K562 (cell line): ENCODE data around the gene WASL. TPM values are rescaled to one million over a fixed set of nuclear protein-coding genes. Genes with fewer than 3 reads are reported as not detected.

Experiments
- ADNP ChIP-seq: fragments of 200-800 bp; sonication (Bioruptor generic); IDR thresholded peaks from 2 replicates; pipeline ENCODE4 v1.6.1; 2016; ENCODE audit warnings: missing genetic modification characterization, missing compliant biosample characterization
- CEBPG ChIP-seq, 3 experiments: fragments of 200-800 bp in 1 of 3; sonication (Bioruptor generic) in 1 of 3; sonication (generic) in 1 of 3; formaldehyde crosslinking in 1 of 3; IDR thresholded peaks in 2 of 3; conservative IDR thresholded peaks in 1 of 3; 2 replicates each; pipeline versions ENCODE4 v1.6.1 to v1.8.0; 2016 to 2022; ENCODE audit warnings: missing compliant biosample characterization in 2 of 3, missing genetic modification characterization in 2 of 3, mild to moderate bottlenecking in 1 of 3, missing genetic modification reagents in 1 of 3
- ESRRA ChIP-seq: fragments of 450-650 bp; IDR thresholded peaks from 2 replicates; pipeline ENCODE4 v1.6.1; 2014; ENCODE audit warnings: low read depth, mild to moderate bottlenecking, moderate library complexity, borderline replicate concordance
- ETV1 ChIP-seq: fragments of 450-650 bp; conservative IDR thresholded peaks from 2 replicates; pipeline ENCODE4 v1.6.1; 2016; ENCODE audit warnings: missing genetic modification characterization, control low read depth, low read depth, missing compliant biosample characterization
- ILK ChIP-seq: fragments of 450-650 bp; IDR thresholded peaks from 2 replicates; pipeline ENCODE4 v1.6.1; 2016; ENCODE audit warnings: missing genetic modification characterization, low read depth, mild to moderate bottlenecking, missing compliant biosample characterization, moderate library complexity, borderline replicate concordance
- MED1 ChIP-seq: sonication (generic); formaldehyde crosslinking; IDR thresholded peaks from 2 replicates; pipeline ENCODE4 v1.8.1; 2023; ENCODE audit warnings: missing genetic modification reagents, borderline replicate concordance
- MTA2 ChIP-seq: fragments of 450-650 bp; IDR thresholded peaks from 2 replicates; pipeline ENCODE4 v1.6.1; 2016; ENCODE audit warnings: low read depth
- NCOA1 ChIP-seq: fragments of 450-650 bp; IDR thresholded peaks from 2 replicates; pipeline ENCODE4 v1.6.1; 2016; ENCODE audit warnings: low read depth
- NCOA2 ChIP-seq, 2 experiments: fragments of 450-650 bp; IDR thresholded peaks; 2 replicates each; pipeline ENCODE4 v1.6.1; 2018; ENCODE audit warnings: mild to moderate bottlenecking in 2 of 2, moderate library complexity in 1 of 2; ENCODE audit not compliant: partially characterized antibody in 2 of 2
- POLR3A ChIP-seq: IDR thresholded peaks from 2 replicates; pipeline ENCODE4 v1.6.1; 2011; ENCODE audit warnings: borderline replicate concordance, mild to moderate bottlenecking, moderate library complexity; ENCODE audit not compliant: insufficient read length, insufficient read depth; ENCODE audit errors: extremely low read depth
- RBFOX2 ChIP-seq: fragments of 200-400 bp; formaldehyde crosslinking; IDR thresholded peaks from 2 replicates; pipeline ENCODE4 v1.6.1; 2017; ENCODE audit warnings: low read depth, mild to moderate bottlenecking, low read length, moderate library complexity
- RHOXF2B ChIP-seq: fragments of 250-450 bp; sonication (Bioruptor Pico); conservative IDR thresholded peaks from 2 replicates; pipeline ENCODE4 v1.5.1; 2021
- TARDBP ChIP-seq: fragments of 450-650 bp; IDR thresholded peaks from 2 replicates; pipeline ENCODE4 v1.6.1; 2016
- TRIM24 ChIP-seq, 2 experiments: fragments of 450-650 bp; IDR thresholded peaks; 2 replicates each; pipeline ENCODE4 v1.6.1; 2016
- TRIM28 ChIP-seq: fragments of 450-650 bp; IDR thresholded peaks from 2 replicates; pipeline ENCODE4 v1.6.1; 2017
- XRCC3 ChIP-seq: fragments of 450-650 bp; IDR thresholded peaks from 2 replicates; pipeline ENCODE4 v1.6.1; 2017; ENCODE audit warnings: mild to moderate bottlenecking, moderate library complexity
- ZNF561 ChIP-seq: fragments of 450-650 bp; formaldehyde crosslinking; conservative IDR thresholded peaks from 2 replicates; pipeline ENCODE4 v1.4.0; 2020; ENCODE audit warnings: mild to moderate bottlenecking, moderate library complexity
- polyA plus RNA-seq, 8 experiments: library from polyadenylated mRNA; depleted of rRNA in 4 of 8; stranded (reverse) in 5 of 8; unstranded in 3 of 8; fragments of >200 nt; fragmentation: Nextera tagmentation in 2 of 8; fragmentation: Illumina TruSeq in 1 of 8; extraction: Ambion mirVana in 2 of 8; extraction: Trizol in 1 of 8; gene quantifications; 2 replicates each; pipeline versions ENCODE4 v1.2.1 to v1.2.3, GENCODE V29; 2011 to 2014; ENCODE audit warnings: inconsistent platforms in 1 of 8, missing spikeins in 1 of 8
- total RNA-seq, 7 experiments: library from RNA; depleted of rRNA in 6 of 7; stranded (reverse); fragments of >200 nt in 6 of 7; fragmentation: Illumina TruSeq in 2 of 7; extraction: Trizol in 2 of 7; gene quantifications; 2 replicates each; pipeline versions ENCODE4 v1.2.1 to v1.2.3, GENCODE V29; 2011 to 2021; ENCODE audit warnings: low replicate concordance in 1 of 7
- TF ChIP-seq, protein P1 (sequence below): sonication (generic); formaldehyde crosslinking; IDR thresholded peaks from 2 replicates; pipeline ENCODE4 v1.8.0; 2022; ENCODE audit warnings: mild to moderate bottlenecking, missing genetic modification reagents
- TF ChIP-seq, protein P2 (sequence below): sonication (generic); formaldehyde crosslinking; IDR thresholded peaks from 2 replicates; pipeline ENCODE4 v1.9.0; 2022; ENCODE audit warnings: mild to moderate bottlenecking, missing genetic modification reagents
- TF ChIP-seq, protein P3 (sequence below): IDR thresholded peaks from 2 replicates; pipeline ENCODE4 v1.6.1; 2012; ENCODE audit warnings: low read depth, low read length, improper control_type of control experiment, borderline replicate concordance
- TF ChIP-seq, protein P4 (sequence below), 2 experiments: fragments of 450-650 bp; IDR thresholded peaks; 2 replicates each; pipeline ENCODE4 v1.6.1; 2018; ENCODE audit warnings: mild to moderate bottlenecking in 2 of 2, low read depth in 1 of 2; ENCODE audit not compliant: partially characterized antibody in 2 of 2

Gene WASL
- total and polyA plus RNA-seq, 9 of the 15 experiments (the other 6 are each of a cell fraction or from before 2014, with no cell fraction given) = 3.2 to 13.9 (median 8.3) TPM

DNA sequence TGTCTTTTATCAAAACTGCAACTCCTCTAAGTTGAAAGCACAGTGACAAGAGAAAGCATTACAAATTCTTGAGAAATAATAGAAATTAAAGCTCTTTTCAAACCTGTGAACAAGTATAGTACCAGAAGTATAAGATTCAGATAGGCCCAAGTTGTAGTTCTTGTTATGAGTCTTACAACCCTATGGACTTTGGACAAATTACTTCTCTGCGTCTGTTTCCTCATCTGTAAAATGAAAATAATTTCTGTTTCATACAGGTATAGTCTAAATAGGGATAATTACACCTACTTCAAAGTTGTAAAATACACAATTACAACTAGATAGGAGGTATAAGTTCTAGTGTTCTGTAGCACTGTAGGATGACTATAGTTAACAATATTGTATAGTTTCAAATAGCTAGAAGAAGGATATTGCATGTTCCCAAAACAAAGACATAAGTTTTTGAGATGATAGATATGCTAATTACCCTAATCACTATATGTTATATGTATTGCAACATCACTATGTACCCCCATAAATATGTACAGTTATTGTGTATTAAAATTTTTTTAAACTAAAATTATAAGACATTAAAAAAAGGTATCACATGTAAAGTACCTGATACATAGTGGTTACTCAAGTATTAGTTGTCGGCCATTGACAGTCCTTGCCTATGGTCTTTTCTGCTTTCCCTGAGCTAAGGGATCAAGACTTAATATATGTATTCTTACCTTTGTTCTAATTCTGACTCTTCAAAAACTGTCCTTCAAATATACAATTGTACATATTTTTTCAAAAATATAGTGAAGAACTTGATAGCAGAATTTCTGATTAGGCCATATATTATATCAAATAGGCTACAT lies 1.8 kb upstream of the WASL start (continued):
- TF ChIP-seq CEBPG (CRISPR knock-in tag; IDR thresholded peaks at IDR 0.05) = no peak
- peak; percentile 91 to 94 for TF ChIP-seq CEBPG (tag; conservative IDR thresholded peaks at IDR 0.05 in 1 of 2, IDR thresholded peaks at IDR 0.05 in 1 of 2)
- TF ChIP-seq TRIM24 (IDR thresholded peaks at IDR 0.05) = no peak
- TF ChIP-seq, protein P1, sequence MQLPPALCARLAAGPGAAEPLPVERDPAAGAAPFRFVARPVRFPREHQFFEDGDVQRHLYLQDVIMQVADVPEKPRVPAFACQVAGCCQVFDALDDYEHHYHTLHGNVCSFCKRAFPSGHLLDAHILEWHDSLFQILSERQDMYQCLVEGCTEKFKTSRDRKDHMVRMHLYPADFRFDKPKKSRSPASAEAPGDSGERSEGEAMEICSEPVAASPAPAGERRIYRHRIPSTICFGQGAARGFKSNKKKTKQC (CRISPR knock-in tag) = no peak
- TF ChIP-seq XRCC3 = no peak
- peak in 1 of 2 experiments; percentile 54 for TF ChIP-seq NCOA2 (IDR thresholded peaks at IDR 0.05; ENCODE audit: partially characterized antibody in 2 of 2)
- no peak for TF ChIP-seq ESRRA
- no peak for TF ChIP-seq MED1
- no peak for TF ChIP-seq ETV1 (tag)
- TF ChIP-seq POLR3A = no peak
- TF ChIP-seq NCOA1 = no peak
- TF ChIP-seq, protein P2, sequence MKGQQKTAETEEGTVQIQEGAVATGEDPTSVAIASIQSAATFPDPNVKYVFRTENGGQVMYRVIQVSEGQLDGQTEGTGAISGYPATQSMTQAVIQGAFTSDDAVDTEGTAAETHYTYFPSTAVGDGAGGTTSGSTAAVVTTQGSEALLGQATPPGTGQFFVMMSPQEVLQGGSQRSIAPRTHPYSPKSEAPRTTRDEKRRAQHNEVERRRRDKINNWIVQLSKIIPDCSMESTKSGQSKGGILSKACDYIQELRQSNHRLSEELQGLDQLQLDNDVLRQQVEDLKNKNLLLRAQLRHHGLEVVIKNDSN (CRISPR knock-in tag) = no peak
- no peak for TF ChIP-seq RHOXF2B (CRISPR knock-in tag)
- no peak for TF ChIP-seq MTA2
- TF ChIP-seq TRIM28 = no peak
- peak; percentile 11; the same call in 1 of the 2 replicates for TF ChIP-seq ADNP (tag)
- TF ChIP-seq, protein P3, sequence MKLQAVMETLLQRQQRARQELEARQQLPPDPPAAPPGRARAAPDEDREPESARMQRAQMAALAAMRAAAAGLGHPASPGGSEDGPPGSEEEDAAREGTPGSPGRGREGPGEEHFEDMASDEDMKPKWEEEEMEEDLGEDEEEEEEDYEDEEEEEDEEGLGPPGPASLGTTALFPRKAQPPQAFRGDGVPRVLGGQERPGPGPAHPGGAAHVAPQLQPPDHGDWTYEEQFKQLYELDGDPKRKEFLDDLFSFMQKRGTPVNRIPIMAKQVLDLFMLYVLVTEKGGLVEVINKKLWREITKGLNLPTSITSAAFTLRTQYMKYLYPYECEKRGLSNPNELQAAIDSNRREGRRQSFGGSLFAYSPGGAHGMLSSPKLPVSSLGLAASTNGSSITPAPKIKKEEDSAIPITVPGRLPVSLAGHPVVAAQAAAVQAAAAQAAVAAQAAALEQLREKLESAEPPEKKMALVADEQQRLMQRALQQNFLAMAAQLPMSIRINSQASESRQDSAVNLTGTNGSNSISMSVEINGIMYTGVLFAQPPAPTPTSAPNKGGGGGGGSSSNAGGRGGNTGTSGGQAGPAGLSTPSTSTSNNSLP = peak; percentile 73; the same call in 1 of the 2 replicates
- TF ChIP-seq TARDBP = no peak
- no peak for TF ChIP-seq ZNF561 (CRISPR knock-in tag)
- no peak for TF ChIP-seq ILK (tag)
- TF ChIP-seq, protein P4, sequence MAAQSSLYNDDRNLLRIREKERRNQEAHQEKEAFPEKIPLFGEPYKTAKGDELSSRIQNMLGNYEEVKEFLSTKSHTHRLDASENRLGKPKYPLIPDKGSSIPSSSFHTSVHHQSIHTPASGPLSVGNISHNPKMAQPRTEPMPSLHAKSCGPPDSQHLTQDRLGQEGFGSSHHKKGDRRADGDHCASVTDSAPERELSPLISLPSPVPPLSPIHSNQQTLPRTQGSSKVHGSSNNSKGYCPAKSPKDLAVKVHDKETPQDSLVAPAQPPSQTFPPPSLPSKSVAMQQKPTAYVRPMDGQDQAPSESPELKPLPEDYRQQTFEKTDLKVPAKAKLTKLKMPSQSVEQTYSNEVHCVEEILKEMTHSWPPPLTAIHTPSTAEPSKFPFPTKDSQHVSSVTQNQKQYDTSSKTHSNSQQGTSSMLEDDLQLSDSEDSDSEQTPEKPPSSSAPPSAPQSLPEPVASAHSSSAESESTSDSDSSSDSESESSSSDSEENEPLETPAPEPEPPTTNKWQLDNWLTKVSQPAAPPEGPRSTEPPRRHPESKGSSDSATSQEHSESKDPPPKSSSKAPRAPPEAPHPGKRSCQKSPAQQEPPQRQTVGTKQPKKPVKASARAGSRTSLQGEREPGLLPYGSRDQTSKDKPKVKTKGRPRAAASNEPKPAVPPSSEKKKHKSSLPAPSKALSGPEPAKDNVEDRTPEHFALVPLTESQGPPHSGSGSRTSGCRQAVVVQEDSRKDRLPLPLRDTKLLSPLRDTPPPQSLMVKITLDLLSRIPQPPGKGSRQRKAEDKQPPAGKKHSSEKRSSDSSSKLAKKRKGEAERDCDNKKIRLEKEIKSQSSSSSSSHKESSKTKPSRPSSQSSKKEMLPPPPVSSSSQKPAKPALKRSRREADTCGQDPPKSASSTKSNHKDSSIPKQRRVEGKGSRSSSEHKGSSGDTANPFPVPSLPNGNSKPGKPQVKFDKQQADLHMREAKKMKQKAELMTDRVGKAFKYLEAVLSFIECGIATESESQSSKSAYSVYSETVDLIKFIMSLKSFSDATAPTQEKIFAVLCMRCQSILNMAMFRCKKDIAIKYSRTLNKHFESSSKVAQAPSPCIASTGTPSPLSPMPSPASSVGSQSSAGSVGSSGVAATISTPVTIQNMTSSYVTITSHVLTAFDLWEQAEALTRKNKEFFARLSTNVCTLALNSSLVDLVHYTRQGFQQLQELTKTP (IDR thresholded peaks at IDR 0.05; ENCODE audit: low read depth in 1 of 2, partially characterized antibody in 2 of 2) = peak in 1 of 2 experiments; percentile 16
- TF ChIP-seq RBFOX2 = no peak
